Suppressor macrophage treated with lipopolysaccharide for 1 hour (primary cell): ENCODE measurements around the gene PLCB3.
A peak's percentile ranks its signal among the peaks of the same experiment; 100 is the strongest.

Source experiments
- DNase-seq, 3 donors: peaks; one replicate each; pipeline ENCODE4 v3.0.0-alpha.2; 2020 to 2022

PLCB3 gene

GRCh38 chr11:64290352-64291261, 39.3 kb downstream of the PLCB3 start:
- DNase-seq = peak; percentile 52 to 57 (median 52)

GRCh38 chr11:64291262-64291751, 40.0 kb downstream of the PLCB3 start, which contains the start of gene KCNK4:
Gene KCNK4 (plus strand): TSS chr11:64291302. CDS start chr11:64293019, 1,717 bp downstream.
- DNase-seq = no peak

DNA sequence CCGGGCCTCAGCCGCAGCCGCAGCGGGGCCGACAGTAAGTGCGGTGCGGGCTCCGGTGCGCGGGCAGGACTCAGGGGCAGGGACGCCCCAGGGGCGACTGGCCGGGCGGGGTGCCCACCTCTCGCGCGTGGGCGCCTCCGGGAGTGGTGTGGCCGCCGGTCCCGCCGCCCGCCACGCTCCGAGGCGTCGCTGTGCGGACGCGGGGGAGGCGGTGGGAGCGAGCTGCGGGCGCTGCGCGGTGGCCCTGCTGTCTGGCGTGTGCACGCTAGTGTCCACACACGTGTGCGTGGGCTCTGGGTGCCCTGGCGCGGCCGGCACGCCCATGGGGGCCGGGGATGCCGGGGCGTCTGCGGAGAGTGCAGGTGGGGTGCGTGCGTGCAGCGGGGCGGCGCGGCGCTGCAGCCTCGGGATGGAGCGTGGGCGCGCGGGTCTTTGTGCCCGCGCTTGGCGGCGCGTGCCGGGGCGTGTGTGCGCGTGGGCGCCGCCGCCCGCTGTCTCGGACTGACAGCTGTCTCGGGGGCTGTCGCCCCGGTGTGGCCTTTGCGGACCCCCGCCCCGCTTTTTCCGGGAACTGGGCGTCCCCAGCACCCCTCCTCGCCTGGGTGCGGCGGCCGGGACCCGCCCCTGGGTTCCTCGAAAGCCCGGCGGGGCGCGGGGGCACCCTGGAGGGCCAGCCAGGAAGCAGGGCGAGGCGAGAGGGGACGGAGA, 40.6 kb downstream of the PLCB3 start:
- no peak for DNase-seq

GRCh38 chr11:64292460-64293254, 41.3 kb downstream of the PLCB3 start:
- peak; percentile 41 to 63 (median 44) for DNase-seq

DNA sequence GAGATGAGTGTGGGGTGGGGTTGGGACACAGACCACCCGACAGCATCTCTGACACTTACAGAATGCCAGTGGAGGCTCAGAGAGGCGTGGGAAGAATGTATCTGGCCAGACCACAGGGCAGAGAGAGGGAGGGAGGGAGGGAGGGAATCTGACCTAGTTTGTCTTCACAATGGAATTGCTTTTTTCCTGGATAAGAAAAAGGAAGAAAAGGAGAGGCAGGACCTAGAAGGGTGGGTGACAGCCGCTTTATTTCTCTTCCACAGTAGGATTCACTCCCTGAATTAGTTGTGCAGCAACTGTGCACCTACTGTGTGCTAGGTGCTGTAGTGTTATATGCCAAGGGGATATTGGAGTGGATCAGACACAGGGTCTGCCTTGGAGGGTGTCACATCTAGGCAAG, 43.4 kb downstream of the PLCB3 start:
- no peak for DNase-seq

DNA sequence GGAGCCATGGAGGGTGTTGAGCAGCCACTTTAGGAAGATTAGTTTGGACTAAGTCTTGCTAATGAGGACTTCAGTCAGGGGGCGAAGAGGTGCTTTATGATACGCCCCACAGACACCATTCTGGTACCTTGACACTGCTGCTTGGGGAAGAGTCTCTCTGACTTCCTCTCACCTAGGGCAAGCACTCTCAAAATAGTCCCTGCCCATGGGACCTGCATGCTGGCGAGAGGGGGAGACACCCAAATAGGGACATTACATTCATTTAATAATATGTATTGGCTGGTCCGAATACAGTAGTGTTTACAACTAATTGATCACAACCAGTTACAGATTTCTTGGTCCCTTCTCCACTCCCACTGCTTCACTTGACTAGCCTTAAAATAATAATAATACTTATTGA, 44.4 kb downstream of the PLCB3 start:
- DNase-seq = no peak

- no peak for DNase-seq
These were observed 44.9 kb downstream of the PLCB3 start for GRCh38 chr11:64296236-64296635.

- peak; percentile 37 to 51 (median 45) for DNase-seq
These were observed 45.7 kb downstream of the PLCB3 start for GRCh38 chr11:64296830-64297698.

GRCh38 chr11:64297699-64298358, 46.5 kb downstream of the PLCB3 start:
- no peak for DNase-seq

DNA sequence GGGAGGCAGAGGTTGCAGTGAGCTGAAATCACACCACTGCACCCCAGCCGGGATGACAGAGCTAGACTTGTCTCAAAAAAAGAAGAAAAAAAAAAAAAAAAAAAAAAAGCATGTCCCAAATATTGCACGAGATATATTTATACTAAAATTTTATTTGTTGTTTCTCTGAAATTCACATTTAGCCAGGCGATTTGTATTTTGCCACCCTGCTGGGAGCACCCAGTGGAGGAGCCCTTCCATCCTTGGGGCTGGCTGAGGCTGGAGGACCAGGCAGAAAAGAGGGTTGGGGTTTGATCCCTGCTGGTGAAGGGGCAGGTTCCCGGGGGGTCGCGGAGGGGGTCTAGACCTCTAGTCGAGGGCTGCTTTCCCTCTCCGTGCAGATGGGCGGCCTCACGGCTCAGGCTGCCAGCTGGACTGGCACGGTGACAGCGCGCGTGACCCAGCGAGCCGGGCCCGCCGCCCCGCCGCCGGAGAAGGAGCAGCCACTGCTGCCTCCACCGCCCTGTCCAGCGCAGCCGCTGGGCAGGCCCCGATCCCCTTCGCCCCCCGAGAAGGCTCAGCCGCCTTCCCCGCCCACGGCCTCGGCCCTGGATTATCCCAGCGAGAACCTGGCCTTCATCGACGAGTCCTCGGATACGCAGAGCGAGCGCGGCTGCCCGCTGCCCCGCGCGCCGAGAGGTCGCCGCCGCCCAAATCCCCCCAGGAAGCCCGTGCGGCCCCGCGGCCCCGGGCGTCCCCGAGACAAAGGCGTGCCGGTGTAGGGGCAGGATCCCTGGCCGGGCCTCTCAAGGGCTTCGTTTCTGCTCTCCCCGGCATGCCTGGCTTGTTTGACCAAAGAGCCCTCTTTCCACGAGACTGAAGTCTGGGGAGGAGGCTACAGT, 47.9 kb downstream of the PLCB3 start:
- peak; percentile 36 to 65 (median 54) for DNase-seq

- DNase-seq = peak in 1 of 3 donors; percentile 21
These were observed 48.7 kb downstream of the PLCB3 start, which contains the start of gene CATSPERZ for GRCh38 chr11:64299847-64300648. Gene CATSPERZ (plus strand): TSS chr11:64300358. CDS start chr11:64300411, 53 bp downstream.

DNA sequence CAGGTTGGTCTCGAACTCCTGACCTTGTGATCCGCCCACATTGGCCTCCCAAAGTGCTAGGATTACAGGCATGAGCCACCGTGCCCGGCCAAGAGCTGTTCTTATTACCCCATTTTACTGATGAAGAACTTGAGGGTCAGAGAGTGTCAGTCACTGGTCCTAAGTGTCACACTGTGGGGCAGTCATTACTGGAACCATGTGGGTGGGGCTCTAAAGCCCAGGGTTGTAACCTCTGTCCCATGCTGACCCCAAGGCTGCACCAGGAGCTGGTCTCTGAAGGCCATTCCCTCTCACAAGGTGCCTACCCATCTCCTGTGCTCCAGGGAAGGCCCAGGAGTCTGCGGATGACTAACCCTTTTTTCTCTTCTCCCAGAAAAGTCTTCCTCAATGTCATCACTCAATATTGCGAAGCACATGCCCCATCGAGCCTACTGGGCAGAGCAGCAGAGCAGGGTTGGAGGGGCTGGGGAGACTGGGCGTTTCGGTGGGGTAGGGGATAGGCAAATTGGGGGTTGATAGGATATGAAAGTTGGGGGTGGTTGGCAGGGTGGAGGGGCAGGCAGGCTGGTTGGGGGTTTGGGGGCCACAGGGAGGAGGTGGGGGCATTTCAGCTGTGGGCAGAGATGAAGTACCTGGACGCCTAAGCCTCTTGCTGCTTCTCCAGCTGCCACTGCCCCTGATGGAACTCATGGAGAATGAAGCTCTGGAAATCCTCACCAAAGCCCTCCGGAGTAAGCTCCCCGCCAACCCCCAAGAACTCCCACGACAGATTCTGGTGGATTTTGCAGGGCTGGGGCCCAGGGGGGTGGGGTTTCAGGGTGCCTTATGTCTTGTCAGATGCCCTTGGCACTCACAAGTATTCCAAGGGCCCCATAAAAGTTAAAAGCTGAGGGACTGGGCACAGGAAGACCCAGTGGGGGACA, 52.0 kb downstream of the PLCB3 start:
- peak in 1 of 3 donors; percentile 25 for DNase-seq

GRCh38 chr11:64304032-64304315, 52.6 kb downstream of the PLCB3 start:
- no peak for DNase-seq

- DNase-seq = peak; percentile 95 to 98 (median 96)
These were observed 53.2 kb downstream of the PLCB3 start for GRCh38 chr11:64304316-64305072.

GRCh38 chr11:64305075-64305690, 53.9 kb downstream of the PLCB3 start, which contains the start of gene ESRRA:
Gene ESRRA (plus strand): TSS chr11:64305524. CDS start chr11:64307180, 1,656 bp downstream.
- DNase-seq = peak; percentile 99 to 100 (median 100)

GRCh38 chr11:64305691-64306562, 54.6 kb downstream of the PLCB3 start:
- DNase-seq = peak; percentile 53 to 64 (median 63)
